Measurements from ENCODE around the gene PVALEF. TPM values are rescaled to one million over a fixed set of nuclear protein-coding genes. Genes with fewer than 3 reads are reported as not detected.

Gene PVALEF
- total RNA-seq, 4 donors from 2014 or later, result not detected

DNA sequence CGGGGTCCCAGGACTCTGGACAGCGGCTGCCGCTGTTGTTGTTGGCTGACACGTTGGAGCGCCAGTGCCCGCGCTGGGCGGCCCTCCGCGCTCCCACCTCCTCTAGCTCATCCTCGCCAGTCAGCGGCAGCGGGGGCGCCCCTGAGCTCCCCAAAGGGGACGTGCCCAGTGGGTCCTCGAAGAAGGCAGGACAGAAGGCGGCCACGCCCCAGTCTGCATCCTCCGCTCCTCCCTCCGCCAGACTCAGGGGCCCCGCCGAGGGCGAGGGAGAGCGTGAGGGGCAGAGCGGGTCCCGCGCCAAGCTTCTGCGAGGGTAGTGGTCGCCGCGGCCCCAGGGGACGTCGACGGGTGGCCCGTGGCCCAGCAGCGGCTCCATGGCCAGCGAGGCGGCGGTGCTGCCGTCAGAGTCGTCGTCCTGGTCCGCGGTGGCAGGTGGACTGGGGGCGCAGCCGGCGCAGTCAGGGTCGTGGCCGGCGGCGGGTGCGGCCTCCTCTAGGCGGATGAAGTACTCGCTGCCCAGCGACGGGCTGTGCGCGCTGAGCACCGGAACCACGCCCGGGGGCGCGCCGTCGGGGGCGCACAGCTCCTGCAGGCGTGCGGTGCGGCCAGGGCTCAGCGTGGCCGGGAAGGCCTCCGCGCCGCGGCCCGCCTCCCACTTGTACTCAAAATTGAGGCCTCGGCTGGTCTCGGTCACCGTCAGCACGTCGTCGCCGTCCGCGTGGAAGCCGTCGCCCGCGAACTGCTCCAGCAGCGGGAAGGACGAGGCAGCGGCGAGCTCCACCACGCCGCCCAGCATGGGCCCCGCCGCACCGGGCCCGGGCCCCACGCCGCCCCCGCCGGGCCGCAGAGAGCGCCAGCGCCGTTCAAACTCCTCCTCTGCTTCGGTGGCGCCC, 43.2 kb upstream of the PVALEF start:
- Histone ChIP-seq H3K4me1 (peaks cover 46% of the 10 kb centered on the region), H3K36me3 (no peaks in the 10 kb centered on the region), H3K27ac (no peak overlapping the region), H3K4me3 (no peak overlapping the region), H3K27me3 (peaks cover 51% of the 10 kb centered on the region), H3K9me3 (no peaks in the 10 kb centered on the region)
- no peak for DNase-seq (ENCODE audit: low spot score in 2 of 2)
- 26% methylated on average over 42 of the region's 109 CpGs for WGBS
- no peak for TF ChIP-seq POLR2A (IDR thresholded peaks at IDR 0.05)
- no peak for TF ChIP-seq EP300 (IDR thresholded peaks at IDR 0.05)
- TF ChIP-seq POLR2AphosphoS5 (IDR thresholded peaks at IDR 0.05), result no peak
- TF ChIP-seq, protein P1, sequence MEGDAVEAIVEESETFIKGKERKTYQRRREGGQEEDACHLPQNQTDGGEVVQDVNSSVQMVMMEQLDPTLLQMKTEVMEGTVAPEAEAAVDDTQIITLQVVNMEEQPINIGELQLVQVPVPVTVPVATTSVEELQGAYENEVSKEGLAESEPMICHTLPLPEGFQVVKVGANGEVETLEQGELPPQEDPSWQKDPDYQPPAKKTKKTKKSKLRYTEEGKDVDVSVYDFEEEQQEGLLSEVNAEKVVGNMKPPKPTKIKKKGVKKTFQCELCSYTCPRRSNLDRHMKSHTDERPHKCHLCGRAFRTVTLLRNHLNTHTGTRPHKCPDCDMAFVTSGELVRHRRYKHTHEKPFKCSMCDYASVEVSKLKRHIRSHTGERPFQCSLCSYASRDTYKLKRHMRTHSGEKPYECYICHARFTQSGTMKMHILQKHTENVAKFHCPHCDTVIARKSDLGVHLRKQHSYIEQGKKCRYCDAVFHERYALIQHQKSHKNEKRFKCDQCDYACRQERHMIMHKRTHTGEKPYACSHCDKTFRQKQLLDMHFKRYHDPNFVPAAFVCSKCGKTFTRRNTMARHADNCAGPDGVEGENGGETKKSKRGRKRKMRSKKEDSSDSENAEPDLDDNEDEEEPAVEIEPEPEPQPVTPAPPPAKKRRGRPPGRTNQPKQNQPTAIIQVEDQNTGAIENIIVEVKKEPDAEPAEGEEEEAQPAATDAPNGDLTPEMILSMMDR (IDR thresholded peaks at IDR 0.05), result no peak

DNA sequence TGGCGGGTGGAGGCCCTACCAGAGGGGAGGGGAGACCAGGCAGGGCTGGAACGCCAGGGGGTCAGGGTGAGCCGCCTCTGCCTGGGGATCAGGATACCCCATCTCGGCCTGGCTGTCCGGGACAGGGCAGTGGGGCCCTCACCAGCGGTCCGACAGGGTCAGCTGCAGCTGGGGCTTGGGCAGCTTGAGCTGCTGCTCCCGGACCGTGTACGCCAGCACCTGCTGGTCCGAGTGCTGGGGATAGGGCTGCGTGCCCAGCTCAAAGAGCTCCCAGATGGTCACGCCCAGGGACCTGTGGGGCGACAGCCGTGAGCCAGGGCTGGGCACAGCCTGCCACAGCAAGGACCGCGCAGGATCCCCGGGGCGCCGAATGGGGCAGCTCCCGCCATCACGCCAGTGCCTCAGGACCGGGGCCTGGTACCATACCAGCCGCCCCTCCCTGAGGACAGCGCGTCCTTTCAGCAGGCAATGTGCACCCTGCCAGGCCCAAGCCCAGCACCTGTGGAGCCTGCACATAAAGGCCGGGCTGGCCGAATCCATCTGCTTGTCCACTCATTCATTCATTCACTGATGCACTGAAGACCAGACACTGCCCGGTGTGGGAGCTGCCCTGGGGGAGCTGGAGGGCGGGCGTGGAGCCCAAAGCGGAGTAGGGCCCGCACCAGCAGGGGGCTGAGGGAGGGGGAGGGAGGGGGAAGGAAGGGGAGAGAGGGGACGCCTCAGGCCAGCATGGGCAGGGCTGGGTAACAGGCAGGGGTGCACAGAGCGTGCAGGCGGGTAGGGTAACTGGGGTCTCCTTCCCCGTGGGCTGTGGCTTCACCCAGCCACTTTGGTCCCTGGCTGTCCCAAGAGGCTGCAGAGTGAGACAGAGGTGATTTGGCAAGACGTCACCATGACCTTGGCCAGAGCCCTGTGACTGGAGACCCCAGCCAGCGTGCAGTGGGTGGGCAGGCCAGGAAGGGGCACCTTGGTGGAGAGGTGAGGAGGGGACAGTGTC, 42.0 kb upstream of the PVALEF start:
- no peak overlapping the region for H3K4me3 ChIP-seq
- H3K9me3 ChIP-seq, result no peaks in the 10 kb centered on the region
- H3K4me1 ChIP-seq, result peaks cover 44% of the 10 kb centered on the region
- TF ChIP-seq POLR2A (IDR thresholded peaks at IDR 0.05) (no peak), EP300 (IDR thresholded peaks at IDR 0.05) (no peak), POLR2AphosphoS5 (IDR thresholded peaks at IDR 0.05) (no peak)
- TF ChIP-seq, protein P1 (IDR thresholded peaks at IDR 0.05), result no peak
- H3K27ac ChIP-seq, result no peak overlapping the region
- DNase-seq (ENCODE audit: low spot score in 2 of 2), result no peak
- H3K27me3 ChIP-seq, result peaks cover 51% of the 10 kb centered on the region
- no peaks in the 10 kb centered on the region for H3K36me3 ChIP-seq
- 78% methylated on average over 19 of the region's 39 CpGs for WGBS

DNA sequence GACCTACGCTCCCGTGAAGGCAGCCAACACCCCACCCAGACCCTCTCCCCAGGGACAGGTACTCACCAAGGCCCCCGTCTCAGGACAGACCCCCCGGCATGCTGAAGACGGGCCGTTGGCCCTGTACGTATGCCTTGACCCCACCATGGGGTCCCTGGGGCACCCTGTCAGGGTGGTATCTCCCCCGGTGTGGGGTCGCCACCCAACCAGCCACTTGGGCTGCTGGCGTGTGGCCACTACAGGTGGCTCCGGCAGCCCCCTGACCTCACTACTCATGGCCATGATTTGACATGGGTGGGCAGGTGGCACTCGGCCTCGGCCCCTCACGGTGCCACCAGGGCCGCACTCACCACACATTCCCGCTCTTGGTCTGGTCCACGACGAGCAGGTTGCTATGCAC, 40.9 kb upstream of the PVALEF start:
- Histone ChIP-seq H3K27me3 (peaks cover 51% of the 10 kb centered on the region), H3K27ac (no peak overlapping the region), H3K9me3 (no peaks in the 10 kb centered on the region), H3K4me1 (peaks cover 33% of the 10 kb centered on the region), H3K36me3 (no peaks in the 10 kb centered on the region), H3K4me3 (no peak overlapping the region)
- TF ChIP-seq POLR2AphosphoS5 (IDR thresholded peaks at IDR 0.05), result no peak
- TF ChIP-seq, protein P1 (IDR thresholded peaks at IDR 0.05), result no peak
- no peak for TF ChIP-seq EP300 (IDR thresholded peaks at IDR 0.05)
- TF ChIP-seq POLR2A (IDR thresholded peaks at IDR 0.05), result no peak
- DNase-seq (ENCODE audit: low spot score in 2 of 2), result no peak
- WGBS, result 85% methylated on average over 9 of the region's 18 CpGs

DNA sequence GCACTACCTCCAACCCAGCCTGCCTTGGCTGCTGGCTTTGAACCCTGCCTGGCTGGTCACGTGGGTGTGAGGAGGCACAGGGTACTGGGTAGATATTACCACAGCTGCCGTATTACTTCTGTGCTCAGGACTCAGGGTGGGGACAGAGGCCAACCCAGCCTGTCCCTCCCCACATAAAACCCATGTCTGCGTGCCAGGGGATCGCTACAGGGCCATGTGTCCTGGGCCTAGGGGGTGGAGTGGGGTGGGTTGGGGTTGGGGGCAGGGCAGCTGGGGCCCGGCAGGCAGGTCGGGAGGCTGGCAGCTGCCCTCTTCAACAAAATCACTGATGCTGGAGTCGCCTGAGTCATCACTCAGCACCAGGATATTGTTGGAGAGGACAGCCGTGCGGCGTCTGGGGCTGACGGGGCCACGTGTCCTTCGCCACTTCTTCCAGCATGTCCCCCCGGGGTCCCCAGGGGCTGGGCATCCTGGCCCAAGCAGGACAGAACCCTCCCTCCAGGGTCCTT, 39.7 kb upstream of the PVALEF start:
- WGBS, result 44% methylated on average over 8 of the region's 14 CpGs
- Histone ChIP-seq H3K36me3 (no peaks in the 10 kb centered on the region), H3K27ac (no peak overlapping the region), H3K9me3 (no peaks in the 10 kb centered on the region), H3K4me3 (no peak overlapping the region), H3K27me3 (peaks cover 45% of the 10 kb centered on the region), H3K4me1 (peaks cover 26% of the 10 kb centered on the region)
- no peak for TF ChIP-seq POLR2A (IDR thresholded peaks at IDR 0.05)
- no peak for TF ChIP-seq EP300 (IDR thresholded peaks at IDR 0.05)
- TF ChIP-seq, protein P1 (IDR thresholded peaks at IDR 0.05), result no peak
- no peak for TF ChIP-seq POLR2AphosphoS5 (IDR thresholded peaks at IDR 0.05)
- no peak for DNase-seq (ENCODE audit: low spot score in 2 of 2)
